Measurements from ENCODE around the gene SLC35F1.

DNA sequence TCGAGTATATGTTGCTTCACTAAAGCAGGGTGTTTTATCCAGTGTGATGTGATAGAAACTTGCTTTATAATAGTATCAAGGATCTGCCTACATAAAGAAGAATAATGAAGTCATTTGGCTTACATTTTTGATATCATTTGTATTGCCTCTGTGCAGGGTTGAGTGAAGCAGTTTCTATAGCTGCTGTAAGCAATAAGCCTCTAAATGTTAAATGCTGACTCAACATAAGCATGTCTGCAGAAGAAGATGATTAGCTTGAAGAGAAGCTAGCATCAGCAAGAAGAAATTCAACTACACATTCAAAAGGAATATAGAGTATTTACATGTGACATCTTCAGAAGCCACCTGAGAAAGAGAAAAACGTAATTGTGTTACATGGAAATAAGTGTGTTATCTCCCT is 17.6 kb downstream of the SLC35F1 start:
- TF ChIP-seq, protein P1, sequence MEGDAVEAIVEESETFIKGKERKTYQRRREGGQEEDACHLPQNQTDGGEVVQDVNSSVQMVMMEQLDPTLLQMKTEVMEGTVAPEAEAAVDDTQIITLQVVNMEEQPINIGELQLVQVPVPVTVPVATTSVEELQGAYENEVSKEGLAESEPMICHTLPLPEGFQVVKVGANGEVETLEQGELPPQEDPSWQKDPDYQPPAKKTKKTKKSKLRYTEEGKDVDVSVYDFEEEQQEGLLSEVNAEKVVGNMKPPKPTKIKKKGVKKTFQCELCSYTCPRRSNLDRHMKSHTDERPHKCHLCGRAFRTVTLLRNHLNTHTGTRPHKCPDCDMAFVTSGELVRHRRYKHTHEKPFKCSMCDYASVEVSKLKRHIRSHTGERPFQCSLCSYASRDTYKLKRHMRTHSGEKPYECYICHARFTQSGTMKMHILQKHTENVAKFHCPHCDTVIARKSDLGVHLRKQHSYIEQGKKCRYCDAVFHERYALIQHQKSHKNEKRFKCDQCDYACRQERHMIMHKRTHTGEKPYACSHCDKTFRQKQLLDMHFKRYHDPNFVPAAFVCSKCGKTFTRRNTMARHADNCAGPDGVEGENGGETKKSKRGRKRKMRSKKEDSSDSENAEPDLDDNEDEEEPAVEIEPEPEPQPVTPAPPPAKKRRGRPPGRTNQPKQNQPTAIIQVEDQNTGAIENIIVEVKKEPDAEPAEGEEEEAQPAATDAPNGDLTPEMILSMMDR (IDR thresholded peaks at IDR 0.05), result no peak
- no peak for TF ChIP-seq POLR2A (IDR thresholded peaks at IDR 0.05)

All from lower leg skin (tissue), 3 donors.